ENCODE results near the gene CACNG8. TPM values are rescaled to one million over a fixed set of nuclear protein-coding genes. Genes with fewer than 3 reads are reported as not detected.

CACNG8 gene
- total RNA-seq, 6 experiments from 2014 or later: 0.09 to 0.48 (median 0.26) TPM

GRCh38 chr19:54014920-54015560, 52.3 kb downstream of the CACNG8 start:
- Mint-ChIP-seq H3K27ac (no peak overlapping the region), H3K4me3 (no peak overlapping the region), H3K9me3 (peaks cover 5% of the 10 kb centered on the region; the same call in 1 of the 2 replicates), H3K36me3 (ENCODE audit: low read depth) (peaks cover 3% of the 10 kb centered on the region; the same call in 1 of the 2 replicates), H3K27me3 (ENCODE audit: insufficient read depth) (peaks cover 6% of the 10 kb centered on the region; the same call in 1 of the 2 replicates), H3K4me1 (ENCODE audit: low read depth) (peaks cover 29% of the 10 kb centered on the region)
- TF ChIP-seq CTCF (IDR thresholded peaks at IDR 0.05): no peak
- DNase-seq: no peak

GRCh38 chr19:54017261-54017660, 54.5 kb downstream of the CACNG8 start:
- H3K4me3 Mint-ChIP-seq: no peak overlapping the region
- peaks cover 12% of the 10 kb centered on the region for H3K27me3 Mint-ChIP-seq (ENCODE audit: insufficient read depth)
- no peak for TF ChIP-seq CTCF (IDR thresholded peaks at IDR 0.05)
- no peak overlapping the region; the same call in 1 of the 2 replicates for H3K27ac Mint-ChIP-seq
- DNase-seq: peak; percentile 48
- peaks cover 44% of the 10 kb centered on the region for H3K4me1 Mint-ChIP-seq (ENCODE audit: low read depth)
- peaks cover 9% of the 10 kb centered on the region; the same call in 1 of the 2 replicates for H3K36me3 Mint-ChIP-seq (ENCODE audit: low read depth)
- peaks cover 5% of the 10 kb centered on the region for H3K9me3 Mint-ChIP-seq

- H3K27me3 Mint-ChIP-seq (ENCODE audit: insufficient read depth): peaks cover 10% of the 10 kb centered on the region
- peak overlapping the region; percentile 75 for H3K27ac Mint-ChIP-seq
- peaks cover 5% of the 10 kb centered on the region for H3K9me3 Mint-ChIP-seq
- H3K4me1 Mint-ChIP-seq (ENCODE audit: low read depth): peaks cover 63% of the 10 kb centered on the region
- no peak for DNase-seq
- no peak for TF ChIP-seq CTCF (IDR thresholded peaks at IDR 0.05)
- H3K4me3 Mint-ChIP-seq: no peak overlapping the region
- peaks cover 9% of the 10 kb centered on the region; the same call in 1 of the 2 replicates for H3K36me3 Mint-ChIP-seq (ENCODE audit: low read depth)
Observed at GRCh38 chr19:54021363-54021762, 58.6 kb downstream of the CACNG8 start.

GRCh38 chr19:54021932-54022331, 59.2 kb downstream of the CACNG8 start:
- Mint-ChIP-seq H3K4me3 (no peak overlapping the region), H3K4me1 (ENCODE audit: low read depth) (peaks cover 63% of the 10 kb centered on the region), H3K27me3 (ENCODE audit: insufficient read depth) (peaks cover 10% of the 10 kb centered on the region), H3K27ac (peak overlapping the region; percentile 11; the same call in 1 of the 2 replicates), H3K36me3 (ENCODE audit: low read depth) (peaks cover 9% of the 10 kb centered on the region; the same call in 1 of the 2 replicates), H3K9me3 (peaks cover 5% of the 10 kb centered on the region; the same call in 1 of the 2 replicates)
- no peak for DNase-seq
- no peak for TF ChIP-seq CTCF (IDR thresholded peaks at IDR 0.05)

- Mint-ChIP-seq H3K9me3 (no peaks in the 10 kb centered on the region; the same call in 1 of the 2 replicates), H3K27ac (peak overlapping the region; percentile 42; the same call in 1 of the 2 replicates), H3K27me3 (ENCODE audit: insufficient read depth) (peaks cover 10% of the 10 kb centered on the region), H3K4me3 (no peak overlapping the region), H3K36me3 (ENCODE audit: low read depth) (0 out of 2 replicates have a peak, but pooled peaks cover 5% of the 10 kb centered on the region), H3K4me1 (ENCODE audit: low read depth) (peaks cover 54% of the 10 kb centered on the region)
- DNase-seq: no peak
- TF ChIP-seq CTCF (IDR thresholded peaks at IDR 0.05): no peak
Observed at GRCh38 chr19:54023191-54023590, 60.5 kb downstream of the CACNG8 start.
